COLO668 (cell line): ENCODE measurements around the gene PLXDC2.
"Not testable (repeated sequence)": the region's sequence is repeated elsewhere in the genome, so short reads cannot be mapped to it uniquely, and the experiment has no call there.

Experiments
- DNase-seq: peaks from one replicate; lab custom pipeline; 2025; ENCODE audit not compliant: unreplicated experiment; lab: John Stamatoyannopoulos, UW

PLXDC2 gene

GRCh38 chr10:19816411-19817230 is at the start of gene PLXDC2:
TSS of gene PLXDC2 (plus strand) at chr10:19816432.
- peak; percentile 54 for DNase-seq

DNA sequence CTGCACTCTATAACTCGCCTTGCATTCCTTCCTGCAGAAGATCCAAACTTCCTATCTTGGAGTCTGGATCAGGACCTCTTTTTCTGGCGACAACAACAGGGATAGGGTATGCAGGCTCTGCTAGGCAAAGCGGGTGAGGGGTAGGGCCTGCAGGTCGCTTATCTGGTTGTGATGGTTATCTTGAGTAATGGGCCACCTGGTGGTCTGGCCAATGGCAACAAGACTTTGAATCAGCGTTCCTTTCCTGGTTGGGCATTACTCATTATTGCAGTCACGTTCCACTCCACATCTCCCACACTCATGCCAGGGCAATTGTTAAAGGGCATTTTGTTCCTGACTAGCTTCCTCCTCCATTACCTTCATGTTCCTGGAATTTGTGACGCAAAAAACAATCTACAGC is 48.4 kb upstream of the PLXDC2 start:
- DNase-seq: no peak

DNA sequence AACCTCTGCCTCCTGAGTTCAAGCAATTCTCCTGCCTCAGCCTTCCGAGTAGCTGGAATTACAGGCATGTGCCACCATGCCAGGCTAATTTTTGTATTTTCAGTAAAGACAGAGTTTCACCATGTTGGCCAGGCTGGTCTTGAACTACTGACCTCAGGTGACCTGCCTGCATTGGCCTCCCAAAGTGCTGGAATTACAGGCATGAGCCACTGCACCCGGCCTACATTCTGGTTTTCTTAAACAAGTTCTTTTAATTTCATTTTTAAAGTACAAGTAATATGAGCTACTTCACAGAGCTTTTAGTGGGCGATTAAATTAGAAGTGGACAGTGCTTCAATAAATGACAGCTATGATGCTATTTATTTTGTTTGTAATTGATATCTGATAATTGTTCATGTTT is 46.4 kb upstream of the PLXDC2 start:
- DNase-seq: not testable (repeated sequence)

- DNase-seq: no peak
Measured at GRCh38 chr10:19772972-19773371, 43.3 kb upstream of the PLXDC2 start.

DNA sequence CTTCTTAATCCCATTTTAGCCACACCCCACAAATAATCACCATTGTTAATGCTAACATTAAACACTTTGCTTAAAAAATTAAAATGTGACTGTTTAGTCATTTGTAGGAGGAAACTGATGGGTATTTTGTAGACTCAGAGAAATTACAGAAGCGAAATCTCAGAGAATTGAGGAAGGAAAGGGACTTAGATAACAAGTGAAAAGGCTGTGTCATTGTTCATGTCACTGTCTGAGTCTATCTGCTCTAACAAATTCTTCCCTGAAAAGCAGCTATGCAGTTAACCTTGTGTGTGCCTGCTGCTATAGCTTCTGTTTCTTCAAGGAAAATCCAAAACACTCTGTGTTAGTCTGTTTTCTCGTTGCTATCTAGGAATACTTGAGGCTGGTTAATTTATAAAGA is 40.9 kb upstream of the PLXDC2 start:
- DNase-seq: no peak

GRCh38 chr10:19777806-19778205 is 38.4 kb upstream of the PLXDC2 start:
- DNase-seq: no peak

DNA sequence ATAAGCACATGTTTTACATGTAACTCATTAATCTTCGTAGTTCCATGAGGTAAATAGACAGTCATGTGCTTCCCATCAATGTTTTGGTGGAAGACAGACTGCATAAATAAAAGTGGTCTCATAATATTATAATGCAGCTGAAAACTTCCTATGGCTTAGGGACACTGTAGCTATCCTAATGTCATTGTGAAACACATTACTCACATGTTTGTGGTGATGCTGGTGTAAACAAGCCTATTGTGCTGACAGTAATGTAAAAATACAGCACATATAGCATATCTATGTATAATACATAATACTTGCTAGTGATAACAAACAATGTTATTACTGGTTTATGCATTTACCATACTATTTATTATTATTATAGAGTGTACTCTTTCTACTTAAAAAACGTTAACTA is 37.2 kb upstream of the PLXDC2 start:
- no peak for DNase-seq

GRCh38 chr10:19782430-19783089 is 33.7 kb upstream of the PLXDC2 start:
- no peak for DNase-seq

DNA sequence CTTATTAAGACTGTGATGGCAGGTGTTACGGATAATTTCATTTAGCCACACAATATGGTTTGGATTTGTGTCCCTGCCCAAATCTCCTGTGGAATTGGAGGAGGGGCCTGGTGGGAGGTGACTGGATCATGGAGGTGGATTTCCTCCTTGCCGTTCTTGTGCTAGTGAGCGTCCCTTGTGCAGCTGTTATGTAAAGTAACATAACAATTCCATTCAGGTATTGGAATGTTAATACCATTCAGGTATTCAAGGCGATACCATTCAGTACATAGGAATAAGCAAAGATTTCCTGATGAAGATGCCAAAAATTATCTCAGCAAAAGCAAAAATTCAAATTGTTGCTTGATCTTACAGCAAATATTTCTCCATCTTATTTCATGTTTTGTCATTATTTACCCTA is 32.5 kb upstream of the PLXDC2 start:
- no peak for DNase-seq

- no peak for DNase-seq
Measured at GRCh38 chr10:19785366-19785765, 30.9 kb upstream of the PLXDC2 start.

GRCh38 chr10:19788075-19788686 is 28.1 kb upstream of the PLXDC2 start:
- peak; percentile 7 for DNase-seq

DNA sequence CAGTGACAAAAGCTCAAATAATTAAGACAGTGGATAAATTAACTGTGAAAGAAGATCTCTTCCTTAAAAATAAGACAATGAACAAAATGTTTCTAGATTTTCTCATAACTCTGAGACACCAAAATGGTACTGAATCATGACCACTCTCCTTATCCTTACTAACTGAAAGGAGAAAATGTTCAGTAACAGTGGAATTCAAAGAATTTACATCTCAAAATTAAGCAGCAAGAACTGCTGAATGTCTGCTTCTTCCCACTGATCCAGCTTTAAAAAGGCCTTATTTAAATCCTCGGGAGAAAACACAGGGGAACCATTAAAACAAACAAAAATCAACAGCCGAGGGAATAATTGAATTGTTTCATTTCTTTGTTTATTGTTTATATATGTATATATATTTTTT is 27.3 kb upstream of the PLXDC2 start:
- DNase-seq: no peak

- DNase-seq: no peak
Measured at GRCh38 chr10:19789607-19790006, 26.6 kb upstream of the PLXDC2 start.

DNA sequence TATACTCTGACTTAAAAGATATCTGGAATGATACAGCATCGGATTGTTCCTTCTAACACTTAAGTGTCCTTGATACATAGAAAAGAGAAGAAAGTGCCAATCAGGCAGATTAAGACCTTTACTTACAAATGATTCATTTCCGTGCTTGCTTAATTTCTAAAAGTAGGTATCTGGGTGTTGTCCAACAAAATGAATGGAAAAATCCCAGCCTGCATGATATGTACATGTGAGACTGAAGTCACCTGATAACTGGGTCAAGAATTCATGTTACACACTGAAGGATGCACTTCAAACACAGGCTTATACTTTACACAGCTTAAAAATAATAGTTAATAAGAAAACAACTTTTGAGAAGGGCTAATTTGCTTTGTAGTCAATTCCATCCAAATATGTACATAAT is 25.2 kb upstream of the PLXDC2 start:
- no peak for DNase-seq

GRCh38 chr10:19795684-19796083 is 20.5 kb upstream of the PLXDC2 start:
- DNase-seq: no peak

DNA sequence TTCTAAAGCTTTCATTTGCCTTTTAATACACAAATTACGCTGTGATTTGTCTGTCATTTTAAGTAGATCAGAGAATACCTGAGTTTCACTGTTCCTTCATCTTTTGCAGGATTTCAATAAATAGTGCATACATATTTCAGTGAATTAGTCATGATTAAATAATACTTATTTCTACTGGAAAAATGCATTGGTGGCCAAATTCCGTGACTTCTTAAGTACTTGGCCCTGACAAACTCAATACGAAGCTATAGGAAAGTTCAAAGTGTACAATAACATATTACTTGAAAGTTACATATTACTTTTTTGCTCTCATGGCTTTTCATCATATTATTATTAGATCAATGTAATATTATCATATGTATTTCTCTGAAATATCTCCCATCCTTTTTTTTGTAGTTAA is 16.1 kb upstream of the PLXDC2 start:
- DNase-seq: no peak

- no peak for DNase-seq
Measured at GRCh38 chr10:19801369-19801768, 14.9 kb upstream of the PLXDC2 start.

DNA sequence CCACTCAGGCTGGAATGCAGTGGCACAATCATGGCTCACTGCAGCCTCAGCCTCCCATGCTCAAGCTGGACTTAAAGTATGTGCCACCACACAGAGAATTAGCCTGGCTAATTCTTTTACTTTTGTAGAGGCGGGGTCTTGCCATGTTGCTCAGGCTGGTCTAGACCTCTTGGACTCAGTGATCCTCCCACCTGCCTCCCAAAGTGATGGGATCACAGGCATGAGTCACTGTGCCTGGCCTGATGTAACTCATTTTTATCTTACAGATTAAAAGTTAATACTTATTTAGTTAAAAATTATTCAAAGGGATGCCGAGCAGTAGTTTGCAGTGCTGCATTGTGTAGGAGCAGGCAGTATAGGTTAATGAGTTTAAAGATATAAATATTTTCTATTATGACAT is 12.6 kb upstream of the PLXDC2 start:
- no peak for DNase-seq

GRCh38 chr10:19809481-19809880 is 6.8 kb upstream of the PLXDC2 start:
- DNase-seq: no peak

GRCh38 chr10:19811540-19811939 is 4.7 kb upstream of the PLXDC2 start:
- DNase-seq: no peak

GRCh38 chr10:19812976-19813375 is 3.3 kb upstream of the PLXDC2 start:
- DNase-seq: no peak

DNA sequence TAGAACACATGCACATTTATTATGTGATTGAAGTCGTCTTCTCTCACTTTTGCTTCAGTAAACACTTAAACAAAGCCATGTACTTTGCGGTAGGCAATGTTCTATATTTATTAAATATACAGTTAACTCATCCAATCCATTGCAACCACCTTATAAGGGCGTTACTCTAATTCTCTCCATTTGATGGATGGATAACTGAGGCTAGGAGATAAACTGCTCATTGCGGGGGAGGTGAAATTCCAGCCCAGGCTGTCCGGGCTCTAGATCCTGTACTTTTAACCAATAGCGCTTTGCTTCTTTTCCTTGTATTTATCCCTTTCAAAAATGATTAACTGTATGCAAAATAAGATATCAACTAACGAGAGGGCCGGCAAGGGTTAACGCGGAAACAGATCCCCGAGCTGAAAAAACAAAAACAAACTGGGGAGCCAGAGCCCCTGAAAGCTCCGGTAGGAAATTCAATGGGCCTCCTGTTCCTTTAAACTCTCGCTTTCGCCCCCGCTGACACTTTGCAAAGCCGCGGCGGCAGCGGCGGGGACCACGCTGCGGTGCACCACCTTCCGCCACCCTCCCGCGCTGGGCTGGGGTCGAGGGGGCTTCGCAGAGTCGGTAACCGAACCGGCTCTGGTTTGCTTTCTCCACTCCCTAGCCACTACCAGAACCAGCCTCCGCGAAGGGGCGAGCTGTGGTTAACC is 1.0 kb upstream of the PLXDC2 start:
- DNase-seq: peak; percentile 9
